Colonic mucosa (tissue), 4 donors: Measurements from ENCODE around the gene TRRAP. TPM values are rescaled to one million over a fixed set of nuclear protein-coding genes. Genes with fewer than 3 reads are reported as not detected.

Source experiments
- DNase-seq: peaks from one replicate; pipeline ENCODE4 v3.0.0-alpha.2; 2020
- H3K27ac ChIP-seq: fragments of 200-600 bp; one replicate; pipeline ENCODE4 v1.8.0; 2021
- H3K27me3 ChIP-seq: fragments of 200-600 bp; one replicate; pipeline ENCODE4 v1.8.0; 2021
- H3K36me3 ChIP-seq: fragments of 200-600 bp; one replicate; pipeline ENCODE4 v1.8.0; 2021
- H3K4me1 ChIP-seq: fragments of 200-600 bp; one replicate; pipeline ENCODE4 v1.8.0; 2021; ENCODE audit warnings: mild to moderate bottlenecking
- H3K4me3 ChIP-seq: fragments of 200-600 bp; one replicate; pipeline ENCODE4 v1.8.0; 2021
- H3K9ac ChIP-seq, 2 donors: one replicate each; pipeline ENCODE4 v1.7.0; 2013; ENCODE audit warnings: control low read depth in 2 of 2, low read depth in 2 of 2, low read length in 2 of 2
- H3K9me3 ChIP-seq: fragments of 200-600 bp; one replicate; pipeline ENCODE4 v1.8.0; 2021
- CTCF ChIP-seq: fragments of 200-600 bp; IDR thresholded peaks from one replicate; pipeline ENCODE4 v1.8.0; 2022; ENCODE audit warnings: antibody characterized with exemption, mild to moderate bottlenecking
- intact Hi-C: fragments of 100-400 bp; cut with DNase I; formaldehyde crosslinking; loops from one replicate; pipeline ENCODE4 v1.14.1; 2022
- total RNA-seq, 2 donors: library from RNA; stranded (reverse); fragmentation: NEBNext Ultra II Directional in 1 of 2; extraction: Animal tissue kit (Norgen Biotek cat#: 25700) in 1 of 2; gene quantifications; one replicate each; pipeline ENCODE4 v1.2.1, GENCODE V29; 2021
- donor health status: healthy.
- donor health status: DM: no; HTN: no; CAD: no.
- donor health status: DM: no; HTN: no; CAD: no.

Gene TRRAP
- total RNA-seq, 2 donors from 2014 or later, result 33.3 to 39.4 TPM

GRCh38 chr7:99005776-99006175, 127.4 kb downstream of the TRRAP start:
- Histone ChIP-seq H3K9ac (no peak overlapping the region), H3K27ac (no peak overlapping the region), H3K36me3 (peaks cover 35% of the 10 kb centered on the region), H3K4me3 (no peak overlapping the region), H3K27me3 (no peaks in the 10 kb centered on the region), H3K4me1 (no peaks in the 10 kb centered on the region), H3K9me3 (no peaks in the 10 kb centered on the region)
- no peak for DNase-seq
- no peak for TF ChIP-seq CTCF
- intact Hi-C loops, result no loop called here

GRCh38 chr7:99006739-99007424, 128.6 kb downstream of the TRRAP start:
- H3K9ac ChIP-seq, result no peak overlapping the region
- H3K4me3 ChIP-seq, result no peak overlapping the region
- no peaks in the 10 kb centered on the region for H3K9me3 ChIP-seq
- H3K4me1 ChIP-seq, result no peaks in the 10 kb centered on the region
- no peak overlapping the region for H3K27ac ChIP-seq
- intact Hi-C loops, result no loop called here
- peaks cover 44% of the 10 kb centered on the region for H3K36me3 ChIP-seq
- H3K27me3 ChIP-seq, result no peaks in the 10 kb centered on the region
- no peak for DNase-seq
- TF ChIP-seq CTCF, result no peak

- no peak for TF ChIP-seq CTCF
- Histone ChIP-seq H3K9ac (no peak overlapping the region), H3K27me3 (no peaks in the 10 kb centered on the region), H3K27ac (no peak overlapping the region), H3K36me3 (peaks cover 47% of the 10 kb centered on the region), H3K4me3 (no peak overlapping the region), H3K9me3 (no peaks in the 10 kb centered on the region), H3K4me1 (no peaks in the 10 kb centered on the region)
- no peak for DNase-seq
- intact Hi-C loops, result no loop called here
These were observed 129.9 kb downstream of the TRRAP start for GRCh38 chr7:99008181-99008631.

GRCh38 chr7:99008921-99009530, 130.7 kb downstream of the TRRAP start:
- H3K36me3 ChIP-seq, result peaks cover 41% of the 10 kb centered on the region
- H3K27ac ChIP-seq, result no peak overlapping the region
- H3K4me3 ChIP-seq, result no peak overlapping the region
- intact Hi-C loops, result no loop called here
- no peak overlapping the region for H3K9ac ChIP-seq
- H3K27me3 ChIP-seq, result no peaks in the 10 kb centered on the region
- DNase-seq, result no peak
- no peak for TF ChIP-seq CTCF
- no peaks in the 10 kb centered on the region for H3K4me1 ChIP-seq
- no peaks in the 10 kb centered on the region for H3K9me3 ChIP-seq

GRCh38 chr7:99010281-99010680, 131.9 kb downstream of the TRRAP start:
- H3K27ac ChIP-seq, result no peak overlapping the region
- DNase-seq, result no peak
- no peaks in the 10 kb centered on the region for H3K27me3 ChIP-seq
- no peak overlapping the region for H3K4me3 ChIP-seq
- peaks cover 36% of the 10 kb centered on the region for H3K36me3 ChIP-seq
- no peak overlapping the region for H3K9ac ChIP-seq
- no peaks in the 10 kb centered on the region for H3K4me1 ChIP-seq
- intact Hi-C loops, result no loop called here
- TF ChIP-seq CTCF, result no peak
- H3K9me3 ChIP-seq, result no peaks in the 10 kb centered on the region
